ENCODE data around the gene KAT6B. TPM values are rescaled to one million over a fixed set of nuclear protein-coding genes. Genes with fewer than 3 reads are reported as not detected.

The KAT6B gene
- total and polyA plus RNA-seq, 8 donors: 3.7 to 109 (median 34.3) TPM

- peak overlapping the region in 4 of 5 donors; percentile 54 to 80 (median 69) for H3K27ac ChIP-seq
- DNase-seq: no peak
- peaks cover 41 to 95% (median 66%) of the 10 kb centered on the region in 4 donors for H3K4me1 ChIP-seq
- no peaks in the 10 kb centered on the region for H3K36me3 ChIP-seq
- TF ChIP-seq CTCF (IDR thresholded peaks at IDR 0.05) (no peak), EP300 (IDR thresholded peaks at IDR 0.05) (no peak), POLR2A (IDR thresholded peaks at IDR 0.05) (no peak), POLR2AphosphoS5 (IDR thresholded peaks at IDR 0.05) (no peak)
- WGBS, 5 donors: 26 to 58% (median 33%) methylated on average over 3 of the region's 3 CpGs
- no peak overlapping the region for H3K4me3 ChIP-seq
- intact Hi-C loops (cut with DNase I; ENCODE audit: low total_unique reads): no loop called here
- H3K9me3 ChIP-seq: no peaks in the 10 kb centered on the region
- no peaks in the 10 kb centered on the region for H3K27me3 ChIP-seq
Observed at GRCh38 chr10:74930965-74931364, 104.6 kb downstream of the KAT6B start.

- WGBS, 5 donors: 72 to 88% (median 82%) methylated on average over 3 of the region's 3 CpGs
- H3K36me3 ChIP-seq: no peaks in the 10 kb centered on the region
- intact Hi-C loops (cut with DNase I; ENCODE audit: low total_unique reads): no loop called here
- TF ChIP-seq POLR2A (IDR thresholded peaks at IDR 0.05) (no peak), CTCF (IDR thresholded peaks at IDR 0.05) (no peak), POLR2AphosphoS5 (IDR thresholded peaks at IDR 0.05) (no peak), EP300 (IDR thresholded peaks at IDR 0.05) (no peak)
- no peaks in the 10 kb centered on the region for H3K27me3 ChIP-seq
- H3K9me3 ChIP-seq: no peaks in the 10 kb centered on the region
- peak overlapping the region in 3 of 5 donors; percentile 28 to 80 (median 44) for H3K27ac ChIP-seq
- H3K4me3 ChIP-seq: no peak overlapping the region
- peaks cover 27 to 95% (median 66%) of the 10 kb centered on the region in 4 donors for H3K4me1 ChIP-seq
- peak; percentile 41 to 60 for DNase-seq
Observed at GRCh38 chr10:74932648-74933047, 106.2 kb downstream of the KAT6B start.

GRCh38 chr10:74934100-74934812, 107.9 kb downstream of the KAT6B start:
- TF ChIP-seq POLR2A (IDR thresholded peaks at IDR 0.05): no peak
- TF ChIP-seq EP300 (IDR thresholded peaks at IDR 0.05): no peak
- no peak for TF ChIP-seq CTCF (IDR thresholded peaks at IDR 0.05)
- TF ChIP-seq POLR2AphosphoS5 (IDR thresholded peaks at IDR 0.05): no peak
- H3K9me3 ChIP-seq: no peaks in the 10 kb centered on the region
- H3K4me1 ChIP-seq: peaks cover 31 to 94% (median 56%) of the 10 kb centered on the region in 4 donors
- no peaks in the 10 kb centered on the region for H3K36me3 ChIP-seq
- H3K4me3 ChIP-seq: no peak overlapping the region
- H3K27ac ChIP-seq: peak overlapping the region in 2 of 5 donors; percentile 12 to 80
- H3K27me3 ChIP-seq: no peaks in the 10 kb centered on the region
- intact Hi-C loops (cut with DNase I; ENCODE audit: low total_unique reads): no loop called here
- no peak for DNase-seq
- WGBS, 5 donors: 80 to 87% (median 84%) methylated on average over 12 of the region's 12 CpGs

GRCh38 chr10:74936577-74937265, 110.3 kb downstream of the KAT6B start:
- 33 to 51% (median 37%) methylated on average over 6 of the region's 6 CpGs for WGBS, 5 donors
- intact Hi-C loops (cut with DNase I; ENCODE audit: low total_unique reads): no loop called here
- TF ChIP-seq POLR2AphosphoS5 (IDR thresholded peaks at IDR 0.05): no peak
- TF ChIP-seq POLR2A (IDR thresholded peaks at IDR 0.05): no peak
- no peak for TF ChIP-seq EP300 (IDR thresholded peaks at IDR 0.05)
- TF ChIP-seq CTCF (IDR thresholded peaks at IDR 0.05): no peak
- Histone ChIP-seq H3K4me1 (peaks cover 20 to 87% (median 41%) of the 10 kb centered on the region in 4 donors), H3K36me3 (no peaks in the 10 kb centered on the region), H3K4me3 (no peak overlapping the region), H3K27me3 (no peaks in the 10 kb centered on the region), H3K27ac (peak overlapping the region in 1 of 5 donors; percentile 15), H3K9me3 (no peaks in the 10 kb centered on the region)
- DNase-seq: peak in 1 of 2 donors; percentile 54

All from stomach (tissue), 9 donors.